ENCODE measurements around the gene IGFBPL1. TPM values are rescaled to one million over a fixed set of nuclear protein-coding genes. Genes with fewer than 3 reads are reported as not detected.

The IGFBPL1 gene
- total and polyA plus RNA-seq, 2 of the 13 experiments (the other 11 are each of a cell fraction or from before 2014, with no cell fraction given): 0.24 TPM; not detected in 1

GRCh38 chr9:38392235-38393127 lies 31.8 kb downstream of the IGFBPL1 start, which contains the start of gene ALDH1B1 (continued):
- TF ChIP-seq MLLT10 (CRISPR knock-in tag; IDR thresholded peaks at IDR 0.05): no peak
- TF ChIP-seq HMG20A (CRISPR knock-in tag; IDR thresholded peaks at IDR 0.05; ENCODE audit: borderline replicate concordance): no peak
- no peak for TF ChIP-seq U2AF1 (optimal IDR thresholded peaks at IDR 0.05; ENCODE audit: low read depth, low read length)
- TF ChIP-seq GATAD2A (CRISPR knock-in tag; IDR thresholded peaks at IDR 0.05): peak; percentile 15; the same call in 1 of the 2 replicates
- TF ChIP-seq DPF2 (CRISPR knock-in tag; IDR thresholded peaks at IDR 0.05; ENCODE audit: borderline replicate concordance, low read depth): no peak
- no peak for TF ChIP-seq ZNF432 (CRISPR knock-in tag; IDR thresholded peaks at IDR 0.05; ENCODE audit: borderline replicate concordance)
- no peak for TF ChIP-seq TMF1 (CRISPR knock-in tag; IDR thresholded peaks at IDR 0.05; ENCODE audit: low read depth)
- peak; percentile 86 for TF ChIP-seq SPEN (CRISPR knock-in tag; IDR thresholded peaks at IDR 0.05; ENCODE audit: low read depth)
- no peak for TF ChIP-seq ZNF562 (CRISPR knock-in tag; IDR thresholded peaks at IDR 0.05; ENCODE audit: borderline replicate concordance)
- 0 out of 2 replicates have a peak, but pooled peaks have one; percentile 54 for TF ChIP-seq HES4 (CRISPR knock-in tag; IDR thresholded peaks at IDR 0.05; ENCODE audit: borderline replicate concordance)
- no peak for TF ChIP-seq U2AF2 (IDR thresholded peaks at IDR 0.05; ENCODE audit: low read depth, low read length)
- no peak for TF ChIP-seq USF2 (IDR thresholded peaks at IDR 0.05; ENCODE audit: low read depth, low read length)
- no peak for TF ChIP-seq USF2 (CRISPR knock-in tag; IDR thresholded peaks at IDR 0.05; ENCODE audit: borderline replicate concordance)
- TF ChIP-seq KDM2A (CRISPR knock-in tag; IDR thresholded peaks at IDR 0.05; ENCODE audit: borderline replicate concordance, low read depth): peak; percentile 65
- TF ChIP-seq ZNF253 (CRISPR knock-in tag; IDR thresholded peaks at IDR 0.05; ENCODE audit: borderline replicate concordance): no peak
- 0 out of 2 replicates have a peak, but pooled peaks have one; percentile 82 for TF ChIP-seq ISX (CRISPR knock-in tag; conservative IDR thresholded peaks at IDR 0.05)
- peak; percentile 95 for TF ChIP-seq NR0B2 (CRISPR knock-in tag; IDR thresholded peaks at IDR 0.05)
- TF ChIP-seq BORCS8-MEF2B (CRISPR knock-in tag; IDR thresholded peaks at IDR 0.05): 0 out of 2 replicates have a peak, but pooled peaks have one; percentile 43
- TF ChIP-seq ZNF317 (CRISPR knock-in tag; IDR thresholded peaks at IDR 0.05): peak; percentile 39; the same call in 1 of the 2 replicates
- no peak for TF ChIP-seq KDM5A (IDR thresholded peaks at IDR 0.05; ENCODE audit: borderline replicate concordance, low read length)
- TF ChIP-seq ZFP36 (IDR thresholded peaks at IDR 0.05; ENCODE audit: borderline replicate concordance, low read depth, low read length, partially characterized antibody): no peak
- TF ChIP-seq ZNF484 (CRISPR knock-in tag; IDR thresholded peaks at IDR 0.05; ENCODE audit: borderline replicate concordance, low read depth): no peak
- TF ChIP-seq POGZ (CRISPR knock-in tag; IDR thresholded peaks at IDR 0.05): peak; percentile 55; the same call in 1 of the 2 replicates
- peak; percentile 40; the same call in 1 of the 2 replicates for TF ChIP-seq SNAI1 (CRISPR knock-in tag; IDR thresholded peaks at IDR 0.05; ENCODE audit: borderline replicate concordance)
- no peak for TF ChIP-seq ZNF737 (CRISPR knock-in tag; IDR thresholded peaks at IDR 0.05; ENCODE audit: borderline replicate concordance)
- no peak for TF ChIP-seq ZNF382 (CRISPR knock-in tag; IDR thresholded peaks at IDR 0.05; ENCODE audit: borderline replicate concordance)
- TF ChIP-seq PHB2 (IDR thresholded peaks at IDR 0.05; ENCODE audit: partially characterized antibody): no peak
- peak; percentile 47 for TF ChIP-seq KAT8 (CRISPR knock-in tag; IDR thresholded peaks at IDR 0.05)
- TF ChIP-seq ZNF572 (CRISPR knock-in tag; IDR thresholded peaks at IDR 0.05): 0 out of 2 replicates have a peak, but pooled peaks have one; percentile 57

Measured in HepG2 (cell line).